ENCODE results near the gene COL23A1.

GRCh38 chr5:178247481-178248456 is 342.4 kb downstream of the COL23A1 start:
- TF ChIP-seq CTCF (IDR thresholded peaks at IDR 0.05) (no peak), POLR2AphosphoS5 (IDR thresholded peaks at IDR 0.05) (no peak), POLR2A (IDR thresholded peaks at IDR 0.05) (no peak)

Measured in gastroesophageal sphincter (tissue), 3 donors.